ENCODE data around the gene ERBB4. TPM values are rescaled to one million over a fixed set of nuclear protein-coding genes. Genes with fewer than 3 reads are reported as not detected.

ERBB4 gene
- total and polyA plus RNA-seq, 2 of the 8 experiments (the other 6 are each of a cell fraction or from before 2014, with no cell fraction given), result 0.34 to 1.3 TPM

GRCh38 chr2:212398316-212398715 is 140.3 kb downstream of the ERBB4 start:
- Histone ChIP-seq H3K4me2 (ENCODE audit: insufficient read depth in 1 of 2, low read depth in 2 of 2, low read length in 2 of 2) (no peak overlapping the region), H4K20me1 (replicated peaks in 1 of 2; ENCODE audit: control insufficient read depth in 1 of 2, insufficient read depth in 2 of 2, low read length in 2 of 2) (no peaks in the 10 kb centered on the region), H2BK5ac (ENCODE audit: low read depth, low read length) (no peak overlapping the region), H3K14ac (ENCODE audit: insufficient read length) (no peak overlapping the region), H3K36me3 (ENCODE audit: control insufficient read depth in 2 of 4, insufficient read depth in 4 of 4, low read length in 3 of 4) (no peaks in the 10 kb centered on the region), H2BK15ac (ENCODE audit: low read length) (no peak overlapping the region), H2BK120ac (replicated peaks; ENCODE audit: low read depth, low read length) (no peak overlapping the region), H2BK20ac (ENCODE audit: low read length) (no peak overlapping the region), H3K23me2 (ENCODE audit: low read depth, low read length) (no peaks in the 10 kb centered on the region), H3K18ac (ENCODE audit: extremely low read depth, low read length) (no peak overlapping the region), H3K9ac (replicated peaks in 1 of 4; ENCODE audit: extremely low read depth in 1 of 4, low read depth in 3 of 4, low read length in 3 of 4) (no peak overlapping the region), H3K23ac (ENCODE audit: insufficient read length) (no peak overlapping the region), H3K79me2 (ENCODE audit: control insufficient read depth in 1 of 2, insufficient read depth in 2 of 2, low read length in 2 of 2) (no peaks in the 10 kb centered on the region), H3K4me3 (ENCODE audit: extremely low read depth in 1 of 4, insufficient read depth in 2 of 4, low read depth in 3 of 4, low read length in 4 of 4) (no peak overlapping the region), H3K9me3 (ENCODE audit: insufficient read depth in 2 of 2, low read depth in 1 of 2, low read length in 1 of 2) (no peaks in the 10 kb centered on the region), H3K4ac (replicated peaks; ENCODE audit: insufficient read length, low read depth, low read length) (no peak overlapping the region), H3K27me3 (replicated peaks in 1 of 4; ENCODE audit: control insufficient read depth in 3 of 4, extremely low read depth in 1 of 4, insufficient read depth in 3 of 4, low read length in 3 of 4) (no peaks in the 10 kb centered on the region), H4K8ac (ENCODE audit: extremely low read depth, insufficient read depth, low read length) (no peak overlapping the region), H3K4me1 (replicated peaks in 1 of 4; ENCODE audit: control insufficient read depth in 3 of 4, insufficient read depth in 4 of 4, low read length in 3 of 4) (peaks cover 0 to 2% (median 0%) of the 10 kb centered on the region in 4 experiments; a peak in 3 of 7 replicates), H4K91ac (replicated peaks; ENCODE audit: insufficient read length, low read length) (no peak overlapping the region), H4K5ac (ENCODE audit: insufficient read length, low read depth, low read length) (no peak overlapping the region), H2BK12ac (ENCODE audit: low read depth, low read length) (no peak overlapping the region), H2AFZ (ENCODE audit: low read length) (no peak overlapping the region), H3K27ac (ENCODE audit: low read depth, low read length) (no peak overlapping the region), H3K79me1 (ENCODE audit: low read depth, low read length) (no peaks in the 10 kb centered on the region), H2AK5ac (ENCODE audit: low read depth, low read length) (no peak overlapping the region), H3K56ac (replicated peaks; ENCODE audit: insufficient read length, low read depth, low read length) (no peak overlapping the region)
- DNase-seq (ENCODE audit: low read depth in 1 of 2, low spot score in 2 of 2) (no peak), FAIRE-seq (no peak)
- POLR2A ChIA-PET (ENCODE audit: partially characterized antibody), result no interaction called here
- CTCF ChIA-PET (ENCODE audit: partially characterized antibody), result no interaction called here
- TF ChIP-seq GTF2F1 (IDR thresholded peaks at IDR 0.05; ENCODE audit: borderline replicate concordance, low read depth, low read length) (no peak), TCF12 (IDR thresholded peaks at IDR 0.05; ENCODE audit: low read depth, low read length) (no peak), JUND (IDR thresholded peaks at IDR 0.05; ENCODE audit: low read length) (no peak), CBX8 (IDR thresholded peaks at IDR 0.05; ENCODE audit: borderline replicate concordance, low read depth, low read length) (no peak), TAF1 (IDR thresholded peaks at IDR 0.05; ENCODE audit: low read depth, low read length) (no peak), GABPA (IDR thresholded peaks at IDR 0.05; ENCODE audit: borderline replicate concordance, insufficient read depth, low read length) (no peak), CTBP2 (IDR thresholded peaks at IDR 0.05; ENCODE audit: borderline replicate concordance, insufficient read depth, insufficient read length, low read length) (no peak), BCL11A (IDR thresholded peaks at IDR 0.05; ENCODE audit: low read depth in 2 of 2, low read length in 2 of 2) (no peak), USF2 (IDR thresholded peaks at IDR 0.05; ENCODE audit: low read length) (no peak), EZH2 (IDR thresholded peaks at IDR 0.05; ENCODE audit: low read depth, low read length, severe bottlenecking) (no peak), RFX5 (IDR thresholded peaks at IDR 0.05; ENCODE audit: borderline replicate concordance, low read depth, low read length) (no peak)
- WGBS, 2 experiments (ENCODE audit: extremely low coverage in 1 of 2, insufficient coverage in 1 of 2, insufficient read length in 1 of 2, insufficient replicate concordance in 2 of 2, low coverage in 1 of 2, low lambda C conversion rate in 2 of 2, missing lambda C conversion rate in 1 of 2), result 91% methylated on average over 1 of the region's 1 CpG; no CpG with 5 or more reads in 1 of the 2 experiments
